HG03060 (cell line): ENCODE results near the gene MLLT1.

Experiments
- ATAC-seq: cut with Tn5 transposase; IDR thresholded peaks from one replicate; pipeline ENCODE4 v1.9.1; 2021; ENCODE audit warnings: low read depth, moderate number of reproducible peaks; ENCODE audit not compliant: unreplicated experiment

The MLLT1 gene

DNA sequence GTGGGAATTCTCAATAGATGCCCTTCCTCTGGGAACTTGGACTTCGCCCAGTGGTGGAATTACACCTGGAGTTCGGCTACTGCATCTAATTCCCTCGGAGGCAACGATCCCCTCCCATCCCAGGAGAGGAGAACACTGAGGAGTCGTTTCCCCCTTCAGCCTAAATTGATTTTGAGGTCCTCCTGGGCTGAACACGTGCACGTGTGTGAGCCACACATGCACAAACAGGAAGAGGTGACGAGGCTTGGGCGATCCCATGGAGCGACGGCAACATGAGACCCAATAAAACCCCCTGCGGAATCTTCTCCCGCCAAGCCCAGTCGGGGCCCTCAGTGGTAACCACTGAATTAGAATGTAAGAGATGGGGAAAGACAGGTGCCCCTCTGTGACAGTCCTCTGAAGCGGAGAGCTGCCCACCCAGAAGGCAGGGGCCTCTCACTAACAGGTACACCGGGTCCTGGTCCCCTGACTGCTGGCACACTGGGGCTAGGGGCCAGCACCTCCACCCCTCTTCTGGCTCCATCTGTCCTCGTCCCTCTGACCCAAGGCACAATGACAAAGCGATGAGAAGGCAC lies 4.5 kb downstream of the MLLT1 start:
- no peak for ATAC-seq

DNA sequence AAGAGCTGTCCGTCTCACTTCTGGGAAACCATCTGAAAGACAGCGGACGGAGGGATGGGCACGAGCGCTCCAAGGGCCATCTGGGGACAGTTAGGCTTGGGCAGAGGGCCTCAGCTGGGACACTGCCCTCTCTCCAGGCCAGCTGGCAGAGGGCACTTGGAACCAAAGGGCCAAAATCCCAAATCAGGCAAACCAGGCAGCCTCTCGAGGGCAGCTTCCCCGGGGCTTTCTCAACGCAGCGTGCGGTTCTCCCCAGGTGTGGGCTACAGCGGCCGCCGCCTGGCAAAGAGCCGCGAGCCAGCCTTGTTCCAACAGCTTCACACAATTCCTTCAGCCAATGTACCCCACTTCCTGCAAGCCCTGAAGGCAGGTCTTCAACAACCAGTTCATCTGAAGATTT lies 5.0 kb downstream of the MLLT1 start:
- no peak for ATAC-seq

DNA sequence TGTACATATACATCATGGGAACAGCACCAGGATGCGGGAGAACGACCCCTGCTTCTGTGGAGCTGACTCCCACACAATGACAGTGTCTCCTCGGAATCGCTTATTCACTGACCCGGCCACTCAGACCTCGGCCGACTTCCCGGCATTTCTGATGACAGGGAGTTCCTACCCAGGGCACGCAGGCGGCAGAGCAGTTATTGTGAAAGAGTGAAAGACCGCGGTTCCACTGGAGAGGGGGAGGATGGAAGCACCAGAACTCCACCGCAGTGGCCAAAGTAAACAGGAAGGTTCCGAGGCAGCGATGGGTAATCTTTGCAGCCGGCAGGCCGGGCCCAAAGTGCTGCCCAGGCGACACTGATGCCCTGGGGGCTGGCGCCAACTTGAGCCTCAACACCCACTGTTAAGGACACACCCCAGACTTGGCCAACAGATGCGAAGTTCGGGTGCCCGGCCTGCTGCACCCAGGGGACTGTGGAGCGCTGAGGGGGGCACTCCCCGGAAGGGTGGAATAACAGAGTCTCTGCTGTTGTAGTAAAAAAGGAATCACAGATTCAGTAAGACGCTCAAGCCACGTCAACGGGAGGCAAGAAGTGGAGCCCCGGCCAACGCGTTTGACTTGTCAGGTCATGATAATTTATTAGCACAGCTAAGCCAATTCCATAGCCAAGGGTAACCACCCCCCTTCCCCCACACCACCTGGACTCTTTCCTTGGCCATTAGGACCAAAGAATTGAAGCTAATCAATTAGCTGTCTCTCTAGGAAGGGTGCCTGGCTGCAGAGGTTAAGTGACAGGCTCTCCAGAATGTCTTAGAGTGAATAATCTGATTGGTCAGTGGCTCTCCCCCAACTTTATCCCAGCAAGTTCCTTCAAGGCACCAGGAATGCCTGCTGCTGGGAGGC lies 5.8 kb downstream of the MLLT1 start:
- ATAC-seq = no peak

DNA sequence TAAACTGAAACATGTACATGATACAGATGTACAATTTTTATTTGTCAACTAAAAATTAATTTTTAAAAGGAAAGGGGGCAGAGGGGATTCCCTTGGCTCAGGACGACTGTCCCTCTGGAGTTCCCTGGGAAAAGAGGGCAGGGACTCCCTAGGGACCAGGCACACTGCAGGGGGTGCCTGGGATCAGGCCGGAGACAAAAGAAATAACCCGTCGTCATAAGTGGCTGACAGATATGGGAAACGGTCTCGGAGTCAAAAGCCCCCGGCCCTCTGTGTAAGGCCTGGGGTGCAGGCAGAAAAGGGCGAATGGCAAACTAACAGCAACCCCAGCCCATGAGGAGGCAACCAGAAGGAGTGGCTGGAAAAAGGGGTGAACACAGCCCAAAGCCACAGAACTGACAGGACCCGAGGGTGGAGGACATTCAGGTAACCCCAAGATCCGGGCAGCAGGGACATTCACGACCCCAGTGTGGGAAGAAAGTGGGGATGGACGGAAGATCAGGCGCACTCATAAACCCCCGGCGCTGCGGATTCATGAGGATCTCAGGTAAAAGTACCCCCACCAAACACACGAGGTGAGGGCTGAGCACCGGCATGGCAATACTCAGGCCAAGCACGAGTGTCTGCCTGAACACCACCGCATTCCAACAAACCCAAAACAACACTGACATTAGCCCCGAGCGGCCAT lies 6.7 kb downstream of the MLLT1 start:
- ATAC-seq = no peak

DNA sequence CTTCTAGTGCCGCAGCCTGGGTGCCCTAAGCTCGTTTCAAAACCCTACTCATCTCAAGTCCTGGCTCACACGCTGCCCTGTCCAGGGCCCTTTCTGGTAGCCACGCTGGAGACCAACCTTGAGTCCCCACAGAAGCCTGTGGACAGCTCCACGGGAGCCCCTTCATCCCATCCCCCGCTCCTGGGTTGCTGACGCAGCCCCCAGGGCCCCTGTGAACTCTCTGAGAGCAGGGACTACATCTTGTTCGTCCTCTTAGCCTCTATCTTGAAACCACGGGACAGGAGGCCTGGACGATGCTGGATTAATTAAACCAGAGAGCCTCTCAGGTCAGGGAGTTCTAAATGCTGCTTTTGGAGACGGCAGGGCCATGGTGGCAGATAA lies 7.4 kb downstream of the MLLT1 start:
- no peak for ATAC-seq

DNA sequence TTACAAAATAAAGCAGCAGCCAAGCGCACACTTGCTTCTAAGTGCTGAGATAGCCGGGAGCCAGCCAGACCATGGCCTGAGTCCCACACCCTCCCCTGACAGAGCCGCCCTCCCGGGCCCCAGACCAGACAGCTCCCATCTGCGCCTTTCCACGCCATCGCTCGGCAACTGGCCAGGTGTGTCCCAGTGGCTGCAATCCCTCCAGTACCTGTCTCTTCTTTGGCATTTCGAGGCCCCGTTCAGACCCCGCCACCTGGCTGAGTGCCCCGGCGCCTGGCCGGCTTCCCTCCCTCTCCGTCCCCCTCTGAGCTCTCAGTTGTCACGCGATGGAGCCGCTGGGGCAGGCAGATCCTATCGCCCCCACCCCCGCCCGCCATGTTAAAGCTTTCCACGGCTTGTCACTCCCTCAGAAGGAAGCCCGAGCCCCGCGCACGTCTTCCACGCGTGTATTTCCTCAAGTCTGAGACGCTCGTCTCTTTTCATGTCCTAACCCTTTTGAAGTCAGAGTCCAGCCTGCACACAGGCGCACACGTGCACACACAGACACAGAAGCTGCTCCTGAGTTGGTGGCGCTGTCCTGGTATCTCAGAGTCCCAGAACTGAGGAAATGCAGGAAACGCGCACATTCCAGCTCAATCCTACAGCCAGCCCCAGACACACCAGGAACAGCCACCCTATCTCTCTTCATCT lies 7.9 kb downstream of the MLLT1 start:
- ATAC-seq = no peak

DNA sequence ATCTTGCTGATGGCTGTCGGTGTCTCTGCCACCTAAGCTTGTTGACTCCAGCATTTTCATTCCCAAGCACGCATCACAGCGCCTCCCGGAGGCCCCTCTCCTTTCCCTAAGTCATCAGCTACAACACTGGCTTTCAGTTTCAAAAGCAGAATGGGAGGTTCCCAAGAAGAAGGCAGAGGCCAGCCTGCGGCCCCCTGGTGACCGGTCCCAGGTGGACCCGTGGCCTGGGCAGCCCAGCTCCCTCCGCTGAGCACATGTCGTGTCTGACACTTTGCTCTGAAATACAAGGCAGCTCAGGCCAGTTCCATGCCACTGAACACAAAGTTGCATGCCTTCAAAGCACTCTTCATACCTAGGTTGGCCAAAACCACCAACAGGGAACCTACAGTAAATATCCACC lies 8.5 kb downstream of the MLLT1 start:
- no peak for ATAC-seq

DNA sequence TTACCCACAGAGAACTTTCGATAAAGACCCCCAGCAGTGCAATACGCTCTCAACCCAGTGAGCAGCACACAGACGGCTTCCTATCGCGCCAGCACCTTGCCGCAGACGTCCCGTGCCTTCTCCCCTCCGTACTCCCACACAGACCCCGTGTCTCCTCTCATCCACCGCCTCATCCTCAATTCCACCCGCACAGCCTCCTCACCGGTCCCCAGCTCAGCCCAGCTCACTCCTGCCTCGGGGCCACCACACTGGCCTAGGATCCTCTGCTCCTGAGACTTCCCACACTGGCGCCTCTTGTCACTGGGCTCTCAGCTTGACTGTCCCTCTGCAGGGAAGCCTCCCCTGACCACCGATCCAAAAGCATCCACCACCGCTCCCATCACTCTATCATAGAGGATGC lies 9.0 kb downstream of the MLLT1 start:
- no peak for ATAC-seq

DNA sequence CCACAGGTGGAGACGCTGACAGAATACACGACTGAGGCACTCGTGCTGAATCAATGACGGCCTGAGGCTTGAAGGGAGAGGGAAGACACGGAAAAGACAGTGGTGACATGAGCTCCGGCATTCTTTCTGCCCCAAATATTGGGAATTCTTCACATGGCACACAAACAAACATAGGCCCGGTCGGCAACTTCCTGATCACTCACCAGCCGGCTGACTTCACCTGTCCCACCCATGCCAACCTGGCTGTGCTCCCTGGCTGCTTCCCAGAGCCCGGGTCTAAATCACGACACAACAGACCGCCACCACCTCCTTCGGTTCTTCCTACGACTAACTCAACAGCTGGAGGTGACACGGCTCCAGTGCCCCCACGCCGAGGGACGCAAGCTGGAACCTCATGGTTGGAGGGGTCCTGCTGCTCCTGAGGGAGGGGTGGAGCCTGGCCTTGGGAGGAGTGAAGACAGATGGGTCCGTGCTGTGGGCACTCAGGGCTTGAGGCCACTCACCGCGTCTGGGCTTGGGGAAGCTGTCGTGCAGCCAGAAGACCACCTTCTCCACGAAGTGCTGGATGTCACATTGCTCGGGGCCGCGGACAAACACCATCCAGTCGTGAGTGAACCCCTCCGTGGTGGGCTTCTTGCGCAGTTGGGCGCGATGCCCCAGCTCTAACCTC lies 9.6 kb downstream of the MLLT1 start:
- ATAC-seq = no peak

DNA sequence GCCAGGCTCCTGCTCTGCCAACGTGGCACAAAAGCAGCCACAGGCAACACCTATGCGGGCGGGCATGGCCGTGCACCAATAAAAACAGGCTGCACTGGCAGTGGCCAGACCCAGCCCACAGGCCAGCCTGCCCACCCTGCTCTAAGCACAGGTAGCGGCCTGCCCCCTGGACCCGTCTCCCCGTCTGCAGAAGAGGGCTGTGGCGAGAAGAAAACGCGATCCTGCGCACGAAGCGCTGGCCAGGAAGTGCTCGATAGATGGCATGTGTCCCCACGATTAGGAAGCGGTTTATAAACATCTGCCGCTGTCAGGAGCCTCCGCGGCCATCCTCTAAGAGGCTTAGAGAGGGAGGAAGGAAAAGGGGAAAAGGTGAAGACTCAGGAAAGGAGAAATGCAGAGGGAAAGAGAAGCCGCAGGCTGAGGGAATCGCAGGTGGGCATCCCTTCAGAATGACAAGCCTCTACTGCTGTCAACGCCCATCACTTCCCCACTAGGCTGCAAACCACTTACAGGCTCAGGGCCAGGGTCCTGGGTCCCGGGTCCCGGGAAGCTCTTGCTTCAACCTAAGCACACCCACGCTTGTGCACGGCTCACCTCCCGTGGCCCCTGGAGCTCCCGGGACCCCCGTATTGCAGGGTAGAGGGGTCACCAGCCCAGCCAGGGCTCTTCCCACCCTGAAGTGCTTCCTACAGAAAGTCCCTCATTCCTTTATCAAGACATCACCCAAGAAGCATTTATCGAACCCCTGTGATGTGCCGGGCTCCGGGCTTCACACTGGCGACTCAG lies 10.5 kb downstream of the MLLT1 start:
- no peak for ATAC-seq

DNA sequence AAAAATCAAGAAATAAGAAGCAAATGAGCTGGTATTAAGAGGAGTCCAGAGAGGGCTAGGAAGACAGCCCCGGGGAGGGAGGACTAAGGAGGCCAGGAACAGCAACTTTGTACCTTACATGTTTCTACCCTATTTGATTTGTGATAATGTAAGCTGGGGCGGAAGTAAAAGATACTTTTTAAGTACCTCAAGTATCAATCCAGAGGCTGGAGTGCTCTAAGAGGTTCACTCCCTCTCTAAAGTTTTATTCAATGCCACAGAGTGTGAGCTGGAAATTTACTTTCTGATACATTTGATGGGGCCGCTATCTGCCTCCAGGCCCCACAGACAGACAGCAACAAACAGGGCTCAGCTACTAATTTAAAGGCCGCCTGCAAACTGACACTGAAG lies 11.4 kb downstream of the MLLT1 start:
- ATAC-seq = no peak

DNA sequence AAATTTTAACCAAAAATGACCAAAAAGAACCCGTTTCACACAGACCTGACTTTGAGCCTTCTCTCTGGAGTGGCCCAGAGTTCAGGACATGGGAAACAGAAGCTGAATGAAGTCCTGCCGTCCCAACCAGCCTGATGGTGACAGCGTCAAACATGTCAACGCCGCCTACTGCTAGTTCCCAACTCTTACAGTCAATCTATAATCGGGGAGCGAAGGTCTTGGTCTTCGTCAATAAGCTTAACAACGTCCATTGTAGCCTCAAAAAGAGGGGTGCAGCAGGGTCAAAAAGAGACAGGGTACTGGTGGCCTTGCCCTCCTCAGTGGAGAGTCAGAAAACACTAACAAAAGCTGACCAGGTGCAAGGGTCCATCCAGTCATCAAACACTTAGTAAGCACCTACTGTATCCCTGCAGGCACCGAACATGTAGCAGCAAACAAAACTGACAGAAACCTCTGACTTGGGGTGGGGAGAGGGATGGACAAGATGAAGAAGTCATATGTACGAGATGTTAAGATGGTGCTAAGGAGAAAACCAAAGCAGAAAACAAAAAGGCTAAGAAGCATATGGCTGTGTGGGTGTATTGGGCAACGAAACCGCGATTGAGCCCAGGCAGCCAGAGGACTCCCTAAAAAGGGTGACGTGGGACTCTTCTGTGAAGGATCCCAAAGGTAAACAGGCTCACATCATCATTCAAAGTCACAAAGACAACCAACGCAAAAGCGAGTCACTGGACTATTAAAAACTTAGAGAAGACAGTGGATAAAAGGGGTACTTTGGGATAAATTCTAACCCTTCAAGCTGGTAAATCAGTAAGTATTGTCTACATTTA lies 12.0 kb downstream of the MLLT1 start:
- ATAC-seq = no peak

DNA sequence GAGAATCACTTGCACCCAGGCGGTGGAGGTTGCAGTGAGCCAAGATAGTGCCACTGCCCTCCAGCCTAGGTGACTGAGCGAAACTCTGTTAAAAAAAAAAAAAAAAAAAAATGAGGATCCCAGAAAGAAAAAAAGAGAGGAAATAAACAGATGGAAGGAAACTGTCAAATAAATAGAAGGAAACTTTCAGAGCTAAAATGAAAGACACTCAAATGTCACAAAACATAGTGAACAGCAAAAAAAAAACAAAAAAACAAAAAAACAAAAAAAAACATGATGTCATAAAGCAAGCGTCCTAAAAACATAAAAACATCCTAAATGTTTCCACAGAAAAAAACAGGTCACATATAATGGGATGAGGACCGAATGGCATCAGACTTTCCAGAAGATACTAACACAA lies 15.0 kb downstream of the MLLT1 start:
- no peak for ATAC-seq

DNA sequence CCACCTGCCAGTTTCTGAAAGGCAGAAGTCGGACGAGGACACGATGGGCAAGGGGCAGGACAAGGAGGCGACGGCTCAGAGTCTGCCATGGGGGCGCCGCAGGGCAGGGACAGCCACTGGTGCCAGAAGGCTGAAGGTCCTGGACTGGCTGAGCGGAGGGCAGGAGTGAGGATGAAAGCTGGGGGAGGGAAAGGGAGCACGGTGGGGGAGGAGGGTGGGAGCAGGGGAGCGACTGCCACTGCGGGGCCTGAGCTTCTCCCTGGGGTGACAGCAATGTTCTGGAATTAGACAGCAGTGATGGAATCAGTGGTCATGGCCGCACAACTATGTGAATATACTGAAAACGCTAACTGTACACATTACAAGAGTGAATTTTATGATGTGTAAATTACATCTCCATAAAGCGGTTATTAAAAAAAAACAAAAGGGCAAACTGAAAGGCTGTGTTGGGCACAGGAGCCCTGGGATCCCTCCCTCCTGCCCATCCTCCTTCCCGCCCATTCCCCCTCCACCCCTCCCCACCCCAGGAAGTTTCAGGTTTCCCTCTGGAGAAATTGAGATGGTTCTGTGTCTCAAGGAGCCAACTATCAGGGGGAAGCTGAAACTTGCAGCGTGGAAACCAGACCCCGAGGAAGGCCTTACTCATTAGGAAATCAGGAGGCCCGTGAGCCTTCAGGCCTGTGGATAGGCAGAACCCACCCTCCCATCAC lies 15.9 kb downstream of the MLLT1 start:
- ATAC-seq = no peak

DNA sequence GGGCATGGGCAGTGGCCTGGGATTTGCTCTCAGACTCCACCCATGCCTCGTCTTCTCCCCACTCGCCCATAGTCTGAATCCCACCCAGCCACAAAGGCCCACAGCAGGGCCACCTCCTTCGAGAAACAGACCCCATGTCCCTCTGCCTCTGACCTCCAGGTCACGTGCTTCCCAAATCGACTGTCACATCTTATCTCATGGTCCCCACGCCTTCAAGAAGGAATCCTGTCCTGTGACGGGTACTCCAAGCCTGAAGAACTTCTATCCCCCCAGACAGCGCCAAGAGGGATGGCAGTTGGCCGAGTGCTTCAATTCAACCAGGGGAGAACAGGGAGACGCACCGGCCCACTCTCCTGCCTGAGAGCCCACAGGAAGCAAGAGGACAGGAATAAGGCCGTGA lies 16.5 kb downstream of the MLLT1 start:
- ATAC-seq = no peak

DNA sequence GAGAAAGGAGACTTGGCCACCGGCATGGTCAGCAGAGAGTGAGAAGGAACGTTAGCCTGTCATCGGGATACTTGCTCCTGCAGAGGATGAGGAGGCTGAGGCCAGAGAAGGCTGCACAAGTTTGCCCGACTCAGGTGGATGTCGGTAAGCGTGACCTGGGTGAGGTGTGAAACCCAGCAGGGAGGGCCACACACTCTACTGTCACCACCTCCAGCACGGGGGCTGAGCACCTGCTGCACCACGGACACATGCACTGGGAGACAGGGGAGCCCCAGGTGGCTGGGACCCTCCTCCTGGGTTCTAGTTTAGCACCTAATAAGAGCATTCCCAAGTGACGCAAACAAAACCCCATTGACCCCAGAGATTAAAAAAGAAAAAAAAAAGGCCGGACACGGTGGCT lies 17.3 kb downstream of the MLLT1 start:
- no peak for ATAC-seq

DNA sequence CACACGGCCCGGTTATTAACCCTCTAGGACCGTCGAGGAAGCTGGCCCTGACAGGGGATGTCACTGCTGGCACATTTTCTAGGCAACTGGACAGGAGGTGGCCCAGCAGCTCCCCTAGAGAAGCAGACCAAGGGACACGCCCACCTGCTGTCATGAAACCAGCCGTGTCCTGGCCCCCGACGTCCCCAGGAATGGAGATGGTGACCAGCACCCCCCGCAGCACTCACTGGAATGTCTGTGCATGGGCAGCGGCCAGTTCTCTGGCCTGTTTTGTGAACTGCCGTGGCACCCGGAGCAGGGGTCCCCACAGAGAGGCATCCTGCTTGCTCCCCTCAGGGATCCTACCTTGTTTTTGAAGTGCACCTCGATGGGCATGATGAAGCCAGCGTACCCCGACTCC lies 17.9 kb downstream of the MLLT1 start:
- no peak for ATAC-seq

DNA sequence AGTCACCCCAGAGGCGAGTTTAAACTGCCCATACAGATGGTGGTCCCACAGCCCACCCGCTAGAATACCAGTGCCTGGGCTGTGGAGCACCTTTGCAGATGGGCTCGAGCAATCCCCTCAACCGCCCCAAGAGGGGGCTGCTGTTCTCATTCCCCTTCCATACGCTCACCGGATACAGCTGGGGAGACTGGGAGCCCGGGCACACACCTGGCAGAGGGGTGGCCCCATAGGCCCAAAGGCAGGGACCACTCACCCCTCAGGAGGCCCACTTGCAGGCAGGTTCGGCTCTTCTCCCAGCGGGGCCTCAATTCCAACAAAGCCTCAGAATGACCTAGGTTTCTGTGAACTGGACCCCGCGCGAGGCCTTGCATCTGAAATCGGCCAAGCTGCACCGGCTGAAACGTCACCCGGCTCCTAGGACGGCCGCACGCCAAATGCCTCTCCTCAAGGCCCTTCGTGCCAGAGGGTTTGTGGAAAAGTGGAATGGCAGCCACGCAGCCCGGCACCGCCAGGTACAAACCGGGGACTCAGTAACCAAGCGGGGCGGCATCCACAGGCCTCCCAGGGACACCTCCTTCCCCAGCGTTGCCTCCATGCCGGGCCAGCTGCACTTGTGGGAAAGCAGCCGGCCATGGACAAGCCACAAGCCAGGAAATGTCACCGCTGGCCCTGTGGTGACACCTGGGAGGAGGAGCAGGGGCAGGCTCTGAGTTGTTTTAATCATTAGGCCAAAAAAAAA lies 18.7 kb downstream of the MLLT1 start:
- no peak for ATAC-seq
